GM12872 (cell line): Measurements from ENCODE around the gene NHLRC3.

ENCODE experiments used
- CTCF ChIP-seq: IDR thresholded peaks from 3 replicates; pipeline ENCODE4 v1.5.1; 2011; ENCODE audit warnings: low read depth, mild to moderate bottlenecking, low read length, moderate library complexity; ENCODE audit not compliant: insufficient read depth

Gene NHLRC3

GRCh38 chr13:39044536-39044935 is 6.3 kb downstream of the NHLRC3 start:
- TF ChIP-seq CTCF: no peak

- TF ChIP-seq CTCF: no peak
These were observed 9.3 kb downstream of the NHLRC3 start for GRCh38 chr13:39047560-39047959.

- no peak for TF ChIP-seq CTCF
These were observed 10.6 kb downstream of the NHLRC3 start for GRCh38 chr13:39048806-39049205.

GRCh38 chr13:39049274-39049673 is 11.0 kb downstream of the NHLRC3 start:
- no peak for TF ChIP-seq CTCF

- TF ChIP-seq CTCF: peak; percentile 44
These were observed 12.9 kb downstream of the NHLRC3 start for GRCh38 chr13:39051157-39051556.

- TF ChIP-seq CTCF: no peak
These were observed 14.7 kb downstream of the NHLRC3 start for GRCh38 chr13:39052944-39053343.

- TF ChIP-seq CTCF: no peak
These were observed 15.9 kb downstream of the NHLRC3 start for GRCh38 chr13:39054112-39054511.

GRCh38 chr13:39056018-39056417 is 17.8 kb downstream of the NHLRC3 start:
- TF ChIP-seq CTCF: no peak
